NCI-H524 treated with DMSO at 0.1 percent for 48 hours (cell line): ENCODE data around the gene PPP2R2B.
A peak's percentile ranks its signal among the peaks of the same experiment; 100 is the strongest.

Experiments
- DNase-seq: peaks from one replicate; lab custom pipeline; 2025; lab: John Stamatoyannopoulos, UW

The PPP2R2B gene

DNA sequence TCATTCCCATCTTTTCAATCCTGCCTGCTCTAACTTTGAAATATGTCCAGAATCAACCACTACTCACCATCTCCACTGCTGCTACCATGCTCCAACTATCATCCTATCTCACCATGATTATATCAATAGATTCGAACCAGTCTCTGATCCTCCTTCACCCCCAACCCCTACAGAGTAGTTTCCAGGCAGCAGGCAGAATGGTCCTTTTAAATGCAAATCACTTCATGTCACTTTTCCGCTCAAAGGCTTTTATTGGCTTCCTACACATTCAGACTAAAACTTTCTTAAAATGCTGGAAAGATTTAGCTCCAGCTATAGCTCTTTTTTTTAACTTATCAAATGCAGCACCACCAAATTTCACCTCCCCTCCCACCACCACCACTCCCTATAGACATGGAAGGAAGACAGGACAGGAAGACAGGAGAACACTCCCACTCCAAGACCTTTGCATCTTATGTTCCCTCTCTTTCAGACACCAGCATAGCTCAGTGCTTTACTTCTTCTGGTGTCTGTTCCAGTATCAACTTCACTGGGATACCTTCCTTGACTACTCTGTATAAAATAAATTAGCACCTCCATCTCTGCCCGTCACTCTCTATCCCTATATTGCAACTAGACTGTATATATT lies 9.9 kb upstream of the PPP2R2B start:
- DNase-seq, result no peak

DNA sequence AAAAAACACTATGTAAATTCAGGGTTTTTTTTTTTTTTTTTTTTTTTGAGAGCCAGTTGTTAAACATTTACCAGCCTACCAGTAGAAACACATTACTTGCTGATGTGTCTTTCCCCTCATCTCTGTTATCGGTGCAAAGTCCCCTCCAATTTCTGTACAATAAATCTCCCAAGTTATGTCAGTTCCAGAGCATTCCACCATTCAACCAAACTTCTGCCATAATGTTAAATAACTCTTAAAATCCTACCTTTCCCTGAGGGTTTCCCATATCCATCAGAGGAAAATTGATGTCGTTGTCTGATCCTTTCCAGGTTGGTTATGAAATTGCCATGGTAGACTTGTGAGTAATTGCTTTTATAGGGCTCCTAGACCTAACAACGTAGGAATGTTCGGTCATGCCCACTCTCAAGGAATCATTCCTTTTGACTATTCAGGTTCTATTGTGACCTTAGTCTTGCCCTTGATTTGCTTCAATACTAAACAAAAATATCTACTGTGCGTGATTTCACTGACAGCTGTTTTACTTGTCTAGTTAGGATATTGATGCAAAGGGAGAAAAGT lies 5.6 kb upstream of the PPP2R2B start:
- no peak for DNase-seq

DNA sequence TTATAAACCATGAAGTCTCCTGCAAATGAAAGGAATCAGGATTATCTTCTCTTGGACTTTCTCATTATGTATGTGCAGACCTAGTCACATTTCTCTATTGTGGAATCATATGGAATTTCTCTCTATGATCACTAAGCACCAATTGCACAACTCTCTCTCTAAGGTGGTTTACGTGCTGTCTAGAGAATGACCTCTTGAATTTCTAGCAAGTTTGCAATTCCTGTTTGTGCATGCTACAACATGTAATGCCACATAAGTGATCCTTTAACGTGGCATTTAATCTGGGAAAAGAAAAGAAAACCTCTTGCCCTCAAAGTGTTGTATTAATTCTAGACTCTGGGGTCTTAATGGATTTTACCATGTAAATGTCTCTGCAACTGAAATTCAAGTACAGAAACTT lies 5.0 kb upstream of the PPP2R2B start:
- DNase-seq, result no peak

DNA sequence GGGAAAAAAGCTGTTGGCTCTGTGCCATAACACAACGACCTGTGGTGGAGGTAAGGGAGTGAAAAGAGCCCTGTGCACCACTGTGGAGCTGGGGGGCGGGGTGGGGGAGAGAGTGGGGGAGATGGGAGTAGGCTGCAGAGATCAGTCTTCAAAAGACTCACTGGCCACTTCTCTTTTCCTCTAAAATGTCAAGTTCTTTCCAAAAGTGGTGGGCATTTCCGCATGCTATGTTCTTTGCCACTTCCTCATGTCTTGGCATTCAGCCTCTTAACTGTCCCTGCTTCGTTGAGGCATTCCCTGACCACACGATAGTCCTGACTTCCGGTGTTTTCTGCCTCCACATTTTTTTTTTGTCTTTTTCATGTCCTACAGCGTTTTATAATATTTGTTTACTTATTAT lies 2.4 kb upstream of the PPP2R2B start:
- no peak for DNase-seq

DNA sequence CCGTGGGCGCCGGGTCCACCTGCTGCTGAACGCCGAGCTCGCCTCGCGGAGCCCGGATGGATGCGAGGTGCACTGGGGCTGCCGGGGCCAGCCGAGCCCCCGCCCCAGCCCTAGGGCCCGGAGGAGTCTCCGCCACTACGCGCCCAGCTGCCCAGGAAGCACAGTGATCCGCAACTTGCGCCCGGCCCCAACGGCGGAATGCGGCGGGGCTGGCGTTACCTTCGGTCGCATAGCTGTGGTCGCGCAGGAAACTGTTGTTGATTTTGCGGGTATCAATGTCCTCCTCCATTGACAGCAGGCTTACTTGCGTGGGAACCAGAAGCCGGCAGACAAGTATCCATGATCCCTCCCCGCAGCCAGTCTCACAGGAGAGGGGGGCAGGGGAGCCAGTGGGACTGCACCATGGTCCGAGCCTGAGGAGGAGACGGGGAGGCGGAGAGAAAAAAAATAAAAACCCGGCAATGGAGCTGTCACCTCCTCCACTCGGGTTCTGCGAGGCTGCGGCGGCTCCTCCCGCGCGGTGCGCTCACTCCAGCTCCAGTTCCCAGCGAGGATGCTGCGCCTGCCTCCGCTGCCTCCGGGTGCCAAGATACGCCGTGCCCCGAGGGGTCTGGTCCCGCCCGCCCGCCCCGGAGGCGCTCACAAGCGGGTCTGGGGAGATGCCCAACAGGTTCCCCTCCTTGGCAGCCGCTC lies 628 bp downstream of the PPP2R2B start:
- DNase-seq, result no peak

DNA sequence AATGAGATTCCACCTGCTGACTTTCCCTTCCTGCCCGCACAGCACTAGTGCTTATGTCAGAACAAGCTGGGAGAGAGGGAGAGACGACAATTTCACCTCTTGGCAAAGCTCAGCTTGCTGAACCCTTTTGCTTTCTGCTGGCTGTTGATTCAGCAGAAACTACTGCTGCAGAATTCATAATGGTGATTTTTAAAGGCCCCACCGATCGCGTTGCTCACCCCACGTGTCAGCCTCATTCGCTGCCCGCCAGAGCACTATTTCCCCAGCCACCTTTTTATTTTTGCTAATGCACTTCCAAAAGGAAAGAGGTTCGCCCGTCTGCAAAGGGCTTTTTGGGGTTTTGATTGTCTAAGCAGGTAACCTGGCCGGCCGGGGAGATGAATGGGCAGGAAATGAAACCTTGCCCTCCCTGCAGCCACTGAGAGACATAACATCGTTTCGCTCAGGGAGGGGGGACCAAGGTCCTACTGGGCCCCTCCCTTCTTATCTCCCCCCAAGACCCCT lies 1.3 kb downstream of the PPP2R2B start:
- no peak for DNase-seq

DNA sequence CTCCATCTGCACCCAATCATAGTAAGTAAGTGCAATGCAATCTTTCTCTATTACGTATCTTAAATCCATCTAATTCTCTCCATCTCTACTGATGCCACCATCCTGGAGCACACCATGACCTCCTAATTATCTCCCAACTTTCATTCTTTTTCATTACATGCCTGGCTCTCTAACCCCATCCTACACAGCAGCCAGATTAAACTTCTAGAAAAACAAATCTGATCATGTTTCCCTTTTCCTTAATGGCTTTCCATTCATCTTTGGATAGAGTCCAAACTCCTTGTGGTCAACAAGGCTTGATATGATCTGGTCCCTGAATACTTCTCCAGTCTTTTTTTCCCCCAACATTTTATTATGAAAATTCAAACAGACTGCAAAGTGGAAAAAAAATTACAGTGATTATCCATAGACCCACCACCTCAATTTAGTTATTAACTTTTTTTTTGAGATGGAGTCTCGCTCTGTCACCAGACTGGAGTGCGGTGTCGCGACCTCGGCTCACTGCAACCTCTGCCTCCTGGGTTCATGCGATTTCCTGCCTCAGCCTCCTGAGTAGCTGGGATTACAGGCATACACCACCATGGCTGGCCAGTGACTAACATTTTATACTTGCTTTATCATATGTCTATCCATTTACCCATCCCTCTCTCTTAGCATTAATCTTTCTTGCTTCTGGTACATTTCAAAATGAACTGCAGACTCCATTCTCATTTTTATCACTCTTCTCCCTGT lies 5.2 kb downstream of the PPP2R2B start:
- DNase-seq, result no peak

DNA sequence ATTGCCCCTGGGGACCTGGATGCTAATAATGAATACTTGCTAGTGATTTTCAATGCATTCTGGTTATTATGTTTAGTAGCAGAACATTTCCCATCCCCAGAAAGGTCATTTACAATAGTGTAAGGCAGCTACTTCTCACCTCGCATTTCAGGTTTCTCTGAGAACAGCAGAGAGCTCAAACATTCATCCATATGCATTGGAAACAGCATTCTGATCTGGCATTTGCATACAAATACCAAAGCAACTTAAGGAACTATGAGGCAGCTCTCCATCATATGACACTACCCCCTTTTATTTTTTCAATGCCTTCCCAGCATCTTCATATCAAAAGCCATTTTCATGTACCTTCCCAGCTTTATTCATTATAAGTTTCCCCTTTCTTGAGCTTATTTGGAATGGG lies 6.4 kb downstream of the PPP2R2B start:
- no peak for DNase-seq

DNA sequence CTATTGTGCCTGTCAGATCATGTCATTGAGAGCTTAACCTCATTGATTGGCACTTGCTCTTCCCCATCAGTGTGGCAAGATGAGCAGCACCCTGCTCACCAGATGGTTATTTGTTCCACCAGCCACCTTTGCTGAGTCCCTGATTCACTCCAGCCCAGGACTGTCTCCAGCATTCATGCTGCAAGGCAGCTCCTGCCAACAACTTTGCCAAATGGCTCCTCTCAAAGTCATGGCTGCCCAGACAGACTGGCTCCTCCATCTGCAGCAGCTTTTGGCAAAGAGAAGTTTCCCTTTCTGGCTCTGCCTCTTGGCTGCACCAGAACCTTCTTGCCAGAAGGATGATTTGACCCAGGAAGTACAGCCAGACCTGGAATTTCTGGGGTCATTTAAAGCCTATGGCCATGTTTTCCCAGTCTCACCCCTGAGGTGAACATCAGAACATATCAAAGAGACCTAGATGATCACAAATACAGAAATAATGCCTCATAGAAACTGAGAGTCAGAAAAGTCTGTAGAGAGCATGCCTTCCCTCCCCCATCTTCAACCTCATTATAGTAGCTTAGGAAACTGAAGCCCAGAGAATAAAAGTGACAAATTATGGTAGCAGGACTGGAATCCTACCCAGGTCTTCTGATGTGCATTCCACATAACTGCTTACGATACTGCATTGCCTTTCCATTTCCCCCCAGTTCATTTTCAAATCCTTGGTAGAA lies 10.4 kb downstream of the PPP2R2B start:
- DNase-seq, result no peak

DNA sequence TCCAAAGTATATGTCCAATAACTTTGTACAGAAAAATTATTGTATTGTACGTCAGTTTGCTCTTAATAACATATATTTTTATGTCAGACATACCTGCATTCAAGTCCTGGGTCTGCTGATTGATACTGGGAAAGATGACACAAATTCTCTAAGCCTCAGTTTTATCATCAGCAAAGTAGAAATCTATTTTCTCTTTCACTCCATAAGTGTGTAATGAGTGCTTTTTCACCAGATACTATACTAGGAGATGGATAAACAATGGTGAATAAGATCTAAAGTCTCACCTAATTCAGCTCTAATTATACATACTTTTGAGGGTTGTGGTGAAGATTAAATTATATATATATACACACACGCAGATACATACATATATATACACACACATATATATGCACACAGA lies 12.3 kb downstream of the PPP2R2B start:
- DNase-seq, result no peak

DNA sequence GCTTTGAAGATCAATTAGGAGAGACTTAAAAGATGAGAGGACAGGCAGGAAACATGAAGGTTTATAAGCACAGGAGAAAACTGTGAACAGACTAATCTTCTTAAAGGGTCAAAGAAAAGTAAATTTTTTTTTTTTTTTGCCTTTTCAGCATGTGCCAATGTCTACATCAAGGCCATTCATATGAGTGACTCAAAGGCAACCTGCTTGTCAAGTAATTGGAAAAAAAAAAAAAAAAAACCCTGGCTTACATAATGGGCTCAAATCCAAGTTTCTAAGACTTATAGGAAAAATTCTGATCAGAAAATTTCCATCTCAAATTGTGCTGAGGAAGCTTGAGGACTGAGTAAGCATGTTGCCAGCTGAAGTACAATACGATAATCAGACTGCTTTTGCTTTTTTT lies 15.9 kb downstream of the PPP2R2B start:
- no peak for DNase-seq

DNA sequence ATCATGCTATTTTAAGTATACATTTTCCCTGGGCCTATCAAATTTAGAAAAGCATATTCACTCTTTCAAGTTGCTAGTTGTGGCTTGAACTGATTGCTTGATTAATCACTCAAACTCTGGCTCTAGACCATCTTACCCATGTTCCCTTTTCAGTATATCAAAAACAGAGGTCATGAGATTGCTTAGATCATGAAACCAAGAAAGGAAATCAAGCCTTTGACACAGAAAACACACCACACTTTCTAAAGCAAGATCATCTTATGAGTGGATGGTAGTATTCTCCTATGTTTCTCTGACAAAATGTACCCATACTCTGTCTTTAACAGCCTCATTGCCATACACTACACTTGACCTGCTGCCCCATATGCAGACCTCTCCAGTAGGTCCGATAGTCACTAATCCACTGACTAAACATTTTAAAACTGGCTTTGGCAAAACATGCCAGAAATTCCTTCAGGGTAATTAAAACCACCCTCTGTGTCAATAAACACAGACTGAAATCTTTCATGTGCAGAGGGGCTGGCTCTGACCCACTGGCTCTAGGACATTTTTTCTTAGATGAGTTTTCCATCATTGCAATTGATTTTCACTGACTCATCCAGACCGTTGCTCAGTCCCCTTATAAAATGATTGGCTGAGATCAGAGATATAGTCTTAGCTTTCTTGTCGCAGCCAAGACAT lies 18.2 kb downstream of the PPP2R2B start:
- DNase-seq, result no peak

DNA sequence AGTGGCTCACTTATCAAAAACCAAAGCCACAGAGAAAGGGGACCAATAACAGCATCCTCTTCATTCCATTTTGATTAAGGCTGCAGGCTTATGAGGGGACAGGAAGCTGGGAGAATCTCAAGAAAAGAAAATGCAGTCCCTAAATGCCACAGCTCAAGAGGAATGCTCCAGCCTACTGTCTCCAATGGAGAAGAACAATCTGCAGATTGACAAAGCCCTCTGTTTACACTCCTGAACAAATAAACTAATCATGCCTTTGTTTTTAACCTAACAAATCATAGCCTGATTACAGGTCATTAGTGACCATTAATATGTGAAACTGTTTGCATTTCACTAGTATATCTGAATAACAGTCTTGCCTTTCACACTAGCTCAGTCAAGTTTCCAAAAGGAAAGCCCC lies 26.5 kb downstream of the PPP2R2B start:
- DNase-seq, result no peak

DNA sequence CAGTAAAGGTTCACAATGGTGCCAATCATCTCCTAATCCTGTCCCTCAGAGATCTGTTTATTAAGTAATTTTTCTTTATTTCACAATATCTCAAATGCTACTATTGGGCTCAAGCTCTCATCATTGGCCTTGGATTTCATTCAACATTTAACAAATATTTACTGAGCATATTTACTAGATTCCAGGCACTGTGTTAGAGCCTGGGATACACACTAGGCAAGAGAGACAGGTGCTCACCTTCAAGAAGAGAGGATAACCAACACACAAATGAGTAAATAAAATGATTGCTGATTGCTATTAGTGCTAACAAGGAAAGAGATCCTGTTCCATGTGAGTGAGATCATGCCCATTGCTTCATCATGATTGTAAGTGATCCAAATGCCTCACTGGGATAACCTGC lies 27.4 kb downstream of the PPP2R2B start:
- DNase-seq, result no peak

DNA sequence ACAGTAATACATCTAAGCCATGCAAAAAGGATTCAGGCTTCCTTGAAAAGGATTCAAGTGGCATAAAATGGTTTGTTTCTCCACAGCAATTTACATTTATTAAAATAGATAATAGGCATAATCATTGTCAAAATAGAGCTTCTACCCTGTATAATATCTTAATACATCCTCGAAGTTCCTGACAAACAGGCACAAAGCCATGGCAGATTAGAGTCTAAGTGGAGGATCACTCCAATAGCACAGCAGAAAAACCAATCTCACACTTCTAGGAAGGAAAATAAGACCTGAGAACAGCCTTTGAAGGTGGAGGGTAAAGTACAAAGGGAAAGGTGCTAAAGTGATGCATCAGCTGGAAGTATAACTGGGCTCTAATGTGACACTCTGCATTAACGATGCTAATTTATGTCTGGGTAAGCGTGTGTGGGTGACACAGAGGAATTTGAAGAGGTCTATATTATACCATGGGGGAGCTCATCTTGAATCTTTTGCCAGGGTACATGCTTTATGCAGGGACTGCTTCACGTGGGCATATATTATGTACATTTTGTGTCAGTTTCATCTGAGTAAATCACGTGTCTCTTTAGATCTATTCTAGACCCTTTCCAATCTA lies 28.8 kb downstream of the PPP2R2B start:
- DNase-seq, result no peak

DNA sequence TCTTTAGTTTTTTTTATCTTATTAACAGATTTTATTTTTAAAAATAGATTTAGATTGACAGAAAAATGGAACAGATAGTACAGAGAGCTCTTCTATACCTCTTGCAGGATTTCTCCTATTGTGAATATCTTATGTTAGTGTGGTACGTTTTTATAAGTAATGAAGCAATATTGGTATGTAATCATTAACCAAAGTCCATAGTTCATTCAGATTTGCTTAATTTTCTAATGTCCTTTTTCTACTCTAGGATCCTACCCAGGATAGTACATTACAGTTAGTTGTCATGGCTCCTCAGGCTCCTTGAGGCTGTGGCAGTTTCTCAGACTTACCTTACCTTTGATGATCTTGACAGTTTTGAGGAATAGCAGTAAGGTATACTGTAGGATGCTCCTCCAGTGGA lies 30.4 kb downstream of the PPP2R2B start:
- no peak for DNase-seq

DNA sequence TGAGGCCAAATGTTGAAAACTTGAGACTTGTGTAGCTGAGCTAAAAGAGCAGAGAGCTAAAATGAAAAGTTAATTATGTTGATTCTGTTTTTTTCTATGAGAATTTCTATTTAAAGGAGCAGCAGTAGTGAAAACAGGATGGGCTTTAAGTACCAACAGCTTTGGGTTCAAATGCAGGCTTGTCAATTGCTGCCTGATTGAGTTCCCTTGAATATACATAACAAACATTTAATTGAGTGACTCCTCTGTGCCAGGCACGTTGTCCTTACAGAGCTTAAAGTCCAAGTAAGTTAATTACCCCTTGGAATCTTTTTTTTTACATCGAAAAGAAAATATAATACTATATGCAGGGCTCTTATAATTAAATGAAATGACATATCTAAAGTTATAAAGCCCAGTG lies 38.5 kb downstream of the PPP2R2B start:
- no peak for DNase-seq

DNA sequence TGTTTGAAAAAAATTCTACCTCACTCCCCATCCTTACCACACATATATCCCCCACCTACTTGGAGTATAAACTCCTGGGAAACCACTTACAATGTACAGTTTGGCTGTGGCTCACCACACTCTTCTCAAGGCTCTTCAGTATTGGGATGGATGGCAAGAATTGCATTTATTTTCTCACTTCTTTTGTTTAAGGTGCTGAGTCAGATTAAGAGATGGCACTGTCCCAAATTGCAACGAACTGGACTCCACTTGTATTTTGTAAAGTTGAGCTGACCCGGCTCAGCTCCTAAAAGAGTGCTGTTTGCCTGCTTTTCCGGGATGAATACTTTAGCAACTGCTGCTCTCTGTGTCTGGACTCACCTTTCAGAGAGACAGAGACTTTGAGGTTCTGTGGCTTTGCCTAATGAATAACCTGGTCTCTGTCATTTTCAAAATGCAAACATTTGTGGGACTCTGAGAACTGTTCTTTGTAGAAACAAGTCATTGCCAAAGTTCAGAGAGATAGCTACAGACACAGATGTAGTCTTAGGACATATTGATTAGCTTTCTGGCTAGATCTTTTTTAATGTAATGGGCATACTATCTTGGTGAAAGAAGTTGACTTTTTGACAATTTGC lies 42.2 kb downstream of the PPP2R2B start:
- DNase-seq, result no peak

DNA sequence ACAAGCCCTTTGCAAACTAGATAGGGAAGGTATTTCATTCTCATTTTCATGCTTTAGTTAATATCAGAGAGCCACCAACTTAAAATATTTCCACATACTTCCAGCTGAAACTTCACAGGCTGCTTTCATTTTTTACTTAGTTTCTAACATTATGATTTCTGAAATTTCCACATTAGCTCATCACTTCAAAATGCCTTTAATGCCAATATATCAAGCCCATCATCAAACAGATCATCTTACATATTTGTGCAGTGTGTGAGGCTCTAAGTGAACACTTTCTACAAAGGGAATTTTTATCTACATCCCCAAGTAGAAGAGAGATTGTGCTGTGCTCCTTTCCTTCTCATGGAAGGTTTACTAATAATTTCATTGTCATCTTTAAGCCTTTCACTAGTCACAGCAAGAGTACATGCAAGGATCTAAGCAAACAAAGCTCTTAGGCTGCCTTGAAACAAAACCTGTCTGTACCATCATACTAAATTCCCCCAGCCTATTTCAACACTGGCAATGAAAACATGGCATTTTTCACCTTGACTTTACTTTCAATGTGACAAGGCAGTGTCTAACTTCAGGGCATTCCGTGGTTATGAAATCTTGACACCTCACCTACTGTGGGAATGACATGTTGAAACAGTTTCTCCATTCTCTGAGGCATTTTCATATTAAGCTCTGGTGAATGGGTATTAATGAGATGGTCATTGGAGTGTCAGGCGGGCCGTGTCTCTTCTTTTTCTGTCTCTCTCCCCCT lies 45.4 kb downstream of the PPP2R2B start:
- no peak for DNase-seq

DNA sequence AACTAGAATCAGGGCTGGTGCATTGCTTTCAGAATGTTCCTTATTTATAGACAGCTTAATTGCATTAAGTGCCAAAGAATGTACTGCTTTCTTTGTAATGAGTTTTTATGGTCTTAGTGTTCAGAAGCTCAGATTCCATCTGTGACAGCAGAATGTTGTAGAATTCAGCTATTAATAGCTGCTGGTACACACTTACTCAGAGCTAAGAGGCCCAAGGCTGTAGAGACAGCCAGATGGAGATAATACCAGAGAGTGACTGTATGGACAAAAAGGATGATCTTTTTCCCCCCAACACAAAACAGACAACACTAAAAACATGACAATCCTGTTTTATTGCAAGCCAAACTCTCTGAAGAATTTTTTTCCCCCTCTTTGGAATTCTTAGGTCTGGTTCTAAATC lies 50.2 kb downstream of the PPP2R2B start:
- peak; percentile 81 for DNase-seq
